HG02973 (cell line): ENCODE results near the gene CPO.
"Not testable (repeated sequence)": the region's sequence is repeated elsewhere in the genome, so short reads cannot be mapped to it uniquely, and the experiment has no call there.

Source experiments
- ATAC-seq: cut with Tn5 transposase; IDR thresholded peaks from one replicate; pipeline ENCODE4 v1.9.1; 2021; ENCODE audit warnings: moderate library complexity; ENCODE audit not compliant: unreplicated experiment

Gene CPO

GRCh38 chr2:206939340-206939739 is at the start of gene CPO:
CPO (plus strand) TSS chr2:206939518; CDS start chr2:206939600, 82 bp downstream.
- ATAC-seq, result no peak

- no peak for ATAC-seq
Measured at GRCh38 chr2:206890179-206890578, 49.1 kb upstream of the CPO start.

- no peak for ATAC-seq
Measured at GRCh38 chr2:206890926-206891325, 48.4 kb upstream of the CPO start.

GRCh38 chr2:206915121-206915520 is 24.2 kb upstream of the CPO start:
- ATAC-seq, result peak; percentile 82

GRCh38 chr2:206918263-206918662 is 21.1 kb upstream of the CPO start:
- no peak for ATAC-seq

- ATAC-seq, result no peak
Measured at GRCh38 chr2:206920310-206920709, 19.0 kb upstream of the CPO start.

- no peak for ATAC-seq
Measured at GRCh38 chr2:206920951-206921350, 18.4 kb upstream of the CPO start.

- no peak for ATAC-seq
Measured at GRCh38 chr2:206921529-206921928, 17.8 kb upstream of the CPO start.

GRCh38 chr2:206935991-206936842 is 3.1 kb upstream of the CPO start:
- no peak for ATAC-seq

- ATAC-seq, result no peak
Measured at GRCh38 chr2:206936843-206937230, 2.5 kb upstream of the CPO start.

- peak; percentile 91 for ATAC-seq
Measured at GRCh38 chr2:206937555-206937954, 1.8 kb upstream of the CPO start.

- no peak for ATAC-seq
Measured at GRCh38 chr2:206940546-206940945, 1.2 kb downstream of the CPO start.

GRCh38 chr2:206942592-206943478 is 3.5 kb downstream of the CPO start:
- ATAC-seq, result no peak

- not testable (repeated sequence) for ATAC-seq
Measured at GRCh38 chr2:206953404-206953803, 14.1 kb downstream of the CPO start.

- ATAC-seq, result no peak
Measured at GRCh38 chr2:206955253-206955652, 15.9 kb downstream of the CPO start.

GRCh38 chr2:206958261-206958660 is 18.9 kb downstream of the CPO start:
- no peak for ATAC-seq

GRCh38 chr2:206962966-206963365 is 23.6 kb downstream of the CPO start:
- no peak for ATAC-seq

GRCh38 chr2:206968134-206969086 is 29.1 kb downstream of the CPO start:
- ATAC-seq, result no peak

GRCh38 chr2:206969192-206969591 is 29.9 kb downstream of the CPO start:
- no peak for ATAC-seq

GRCh38 chr2:206970589-206971360 is 31.5 kb downstream of the CPO start:
- no peak for ATAC-seq
